Endodermal cell (in vitro differentiated cells): Measurements from ENCODE around the gene GSTO2. TPM values are rescaled to one million over a fixed set of nuclear protein-coding genes. Genes with fewer than 3 reads are reported as not detected.

Experiments
- DNase-seq: peaks from one replicate; pipeline ENCODE4 v3.0.0-alpha.2; 2017
- H3K27ac ChIP-seq: 2 replicates; pipeline ENCODE4 v1.5.1; 2013; ENCODE audit warnings: mild to moderate bottlenecking, low read depth, low read length, moderate library complexity
- H3K27me3 ChIP-seq: 2 replicates; pipeline ENCODE4 v1.6.1; 2013; ENCODE audit warnings: mild to moderate bottlenecking, low read length, moderate library complexity; ENCODE audit not compliant: insufficient read depth, control insufficient read depth, poor library complexity, severe bottlenecking
- H3K36me3 ChIP-seq: 2 replicates; pipeline ENCODE4 v1.7.0; 2013; ENCODE audit warnings: mild to moderate bottlenecking, low read length, moderate library complexity; ENCODE audit not compliant: control insufficient read depth, insufficient read depth
- H3K4me1 ChIP-seq: one replicate; pipeline ENCODE4 v1.7.0; 2013; ENCODE audit warnings: low read length; ENCODE audit not compliant: control insufficient read depth, insufficient read depth
- H3K4me3 ChIP-seq: 2 replicates; pipeline ENCODE4 v1.5.1; 2013; ENCODE audit warnings: mild to moderate bottlenecking, low read length, moderate library complexity
- H3K9ac ChIP-seq: 2 replicates; pipeline ENCODE4 v1.6.1; 2013; ENCODE audit warnings: mild to moderate bottlenecking, low read length, moderate library complexity; ENCODE audit not compliant: poor library complexity, severe bottlenecking; ENCODE audit errors: extremely low read depth
- H3K9me3 ChIP-seq: 2 replicates; pipeline ENCODE4 v1.6.1; 2013; ENCODE audit warnings: mild to moderate bottlenecking, low read length, moderate library complexity; ENCODE audit not compliant: control insufficient read depth
- H3K27ac Mint-ChIP-seq: 2 replicates; pipeline ENCODE4 v1.8.0; 2020; ENCODE audit warnings: mixed read lengths
- H3K27me3 Mint-ChIP-seq: 2 replicates; pipeline ENCODE4 v1.8.0; 2021; ENCODE audit warnings: mild to moderate bottlenecking, mixed read lengths; ENCODE audit not compliant: insufficient read depth
- H3K36me3 Mint-ChIP-seq: 2 replicates; pipeline ENCODE4 v1.8.0; 2020; ENCODE audit warnings: low read depth, mixed read lengths
- H3K4me1 Mint-ChIP-seq: 2 replicates; pipeline ENCODE4 v1.8.0; 2020; ENCODE audit warnings: mixed read lengths
- H3K4me3 Mint-ChIP-seq: 2 replicates; pipeline ENCODE4 v1.8.0; 2020; ENCODE audit warnings: mild to moderate bottlenecking, moderate library complexity, mixed read lengths
- H3K9me3 Mint-ChIP-seq: 2 replicates; pipeline ENCODE4 v1.8.0; 2020; ENCODE audit warnings: mild to moderate bottlenecking, mixed read lengths
- WGBS, 2 experiments: methylation state at CpG; one replicate each; pipeline versions ENCODE4 v1.1.5 to v1.1.7; 2013; ENCODE audit warnings: missing lambda C conversion rate in 2 of 2, mixed read lengths in 1 of 2; ENCODE audit not compliant: insufficient coverage in 1 of 2, insufficient read length in 1 of 2; 5-methylcytosine and 5-hydroxymethylcytosine counted together
- total RNA-seq, 2 donors: library from RNA; stranded (reverse); fragmentation: NEBNext Ultra II Directional in 1 of 2; extraction: Animal tissue kit (Norgen Biotek cat#: 25700) in 1 of 2; gene quantifications; 2 replicates in 1 of 2; 3 replicates in 1 of 2; pipeline ENCODE4 v1.2.1, GENCODE V29; 2021
- TF ChIP-seq, protein P1 (sequence below): fragments of 200-600 bp; sonication (generic); conservative IDR thresholded peaks from 2 replicates; pipeline ENCODE4 v1.5.0; 2021; ENCODE audit warnings: antibody characterized with exemption, mild to moderate bottlenecking

GSTO2 gene
- total RNA-seq, 2 donors from 2014 or later, result 17.8 to 18.8 TPM

- TF ChIP-seq, protein P1, sequence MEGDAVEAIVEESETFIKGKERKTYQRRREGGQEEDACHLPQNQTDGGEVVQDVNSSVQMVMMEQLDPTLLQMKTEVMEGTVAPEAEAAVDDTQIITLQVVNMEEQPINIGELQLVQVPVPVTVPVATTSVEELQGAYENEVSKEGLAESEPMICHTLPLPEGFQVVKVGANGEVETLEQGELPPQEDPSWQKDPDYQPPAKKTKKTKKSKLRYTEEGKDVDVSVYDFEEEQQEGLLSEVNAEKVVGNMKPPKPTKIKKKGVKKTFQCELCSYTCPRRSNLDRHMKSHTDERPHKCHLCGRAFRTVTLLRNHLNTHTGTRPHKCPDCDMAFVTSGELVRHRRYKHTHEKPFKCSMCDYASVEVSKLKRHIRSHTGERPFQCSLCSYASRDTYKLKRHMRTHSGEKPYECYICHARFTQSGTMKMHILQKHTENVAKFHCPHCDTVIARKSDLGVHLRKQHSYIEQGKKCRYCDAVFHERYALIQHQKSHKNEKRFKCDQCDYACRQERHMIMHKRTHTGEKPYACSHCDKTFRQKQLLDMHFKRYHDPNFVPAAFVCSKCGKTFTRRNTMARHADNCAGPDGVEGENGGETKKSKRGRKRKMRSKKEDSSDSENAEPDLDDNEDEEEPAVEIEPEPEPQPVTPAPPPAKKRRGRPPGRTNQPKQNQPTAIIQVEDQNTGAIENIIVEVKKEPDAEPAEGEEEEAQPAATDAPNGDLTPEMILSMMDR, result no peak
- Histone ChIP-seq H3K27ac (peak overlapping the region; percentile 99), H3K9ac (peak overlapping the region; percentile 38), H3K36me3 (peaks cover 5% of the 10 kb centered on the region), H3K27me3 (no peaks in the 10 kb centered on the region), H3K4me3 (peak overlapping the region; percentile 59), H3K9me3 (no peaks in the 10 kb centered on the region), H3K4me1 (peaks cover 45% of the 10 kb centered on the region)
- no peaks in the 10 kb centered on the region for H3K9me3 Mint-ChIP-seq
- WGBS, 2 experiments, result 46 to 52% methylated on average over 7 to 12 of the region's 15 CpGs
- peak; percentile 76 for DNase-seq
- H3K4me1 Mint-ChIP-seq, result peaks cover 72% of the 10 kb centered on the region
- H3K27ac Mint-ChIP-seq, result peak overlapping the region; percentile 90
- no peaks in the 10 kb centered on the region for H3K27me3 Mint-ChIP-seq
- H3K36me3 Mint-ChIP-seq, result peaks cover 8% of the 10 kb centered on the region
- peak overlapping the region; percentile 43 for H3K4me3 Mint-ChIP-seq
Measured at GRCh38 chr10:104328896-104329710, 60.1 kb downstream of the GSTO2 start.

DNA sequence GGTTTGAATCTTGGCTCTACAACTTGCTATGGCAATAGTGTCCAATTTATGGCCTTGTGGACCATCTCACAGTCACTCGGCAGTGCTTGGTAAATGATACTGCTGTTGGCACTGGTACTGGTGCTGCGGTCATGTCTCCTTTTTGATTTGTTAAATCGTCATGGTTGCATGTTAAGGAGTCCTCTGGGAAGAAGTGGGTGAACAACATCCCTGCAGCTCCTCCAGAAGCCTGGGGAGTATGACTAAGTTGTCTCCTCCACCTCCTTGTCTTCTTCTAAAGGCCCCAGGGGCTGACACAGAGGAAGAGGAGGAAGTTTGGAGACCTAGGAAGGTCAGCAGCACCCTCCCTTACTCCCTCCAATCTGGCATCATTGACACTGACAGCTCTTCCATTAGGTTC, 60.8 kb downstream of the GSTO2 start:
- TF ChIP-seq, protein P1, result no peak
- peak; percentile 50 for DNase-seq
- no peak overlapping the region for H3K4me3 ChIP-seq
- 83 to 88% methylated on average over 3 of the region's 3 CpGs for WGBS, 2 experiments
- peaks cover 4% of the 10 kb centered on the region for H3K36me3 ChIP-seq
- H3K27me3 Mint-ChIP-seq, result no peaks in the 10 kb centered on the region
- H3K27ac Mint-ChIP-seq, result no peak overlapping the region
- H3K4me3 Mint-ChIP-seq, result no peak overlapping the region
- peaks cover 8% of the 10 kb centered on the region for H3K36me3 Mint-ChIP-seq
- peaks cover 72% of the 10 kb centered on the region for H3K4me1 Mint-ChIP-seq
- H3K9me3 ChIP-seq, result no peaks in the 10 kb centered on the region
- no peak overlapping the region for H3K9ac ChIP-seq
- H3K4me1 ChIP-seq, result peaks cover 45% of the 10 kb centered on the region
- no peaks in the 10 kb centered on the region for H3K9me3 Mint-ChIP-seq
- H3K27ac ChIP-seq, result peak overlapping the region; percentile 99
- H3K27me3 ChIP-seq, result no peaks in the 10 kb centered on the region

DNA sequence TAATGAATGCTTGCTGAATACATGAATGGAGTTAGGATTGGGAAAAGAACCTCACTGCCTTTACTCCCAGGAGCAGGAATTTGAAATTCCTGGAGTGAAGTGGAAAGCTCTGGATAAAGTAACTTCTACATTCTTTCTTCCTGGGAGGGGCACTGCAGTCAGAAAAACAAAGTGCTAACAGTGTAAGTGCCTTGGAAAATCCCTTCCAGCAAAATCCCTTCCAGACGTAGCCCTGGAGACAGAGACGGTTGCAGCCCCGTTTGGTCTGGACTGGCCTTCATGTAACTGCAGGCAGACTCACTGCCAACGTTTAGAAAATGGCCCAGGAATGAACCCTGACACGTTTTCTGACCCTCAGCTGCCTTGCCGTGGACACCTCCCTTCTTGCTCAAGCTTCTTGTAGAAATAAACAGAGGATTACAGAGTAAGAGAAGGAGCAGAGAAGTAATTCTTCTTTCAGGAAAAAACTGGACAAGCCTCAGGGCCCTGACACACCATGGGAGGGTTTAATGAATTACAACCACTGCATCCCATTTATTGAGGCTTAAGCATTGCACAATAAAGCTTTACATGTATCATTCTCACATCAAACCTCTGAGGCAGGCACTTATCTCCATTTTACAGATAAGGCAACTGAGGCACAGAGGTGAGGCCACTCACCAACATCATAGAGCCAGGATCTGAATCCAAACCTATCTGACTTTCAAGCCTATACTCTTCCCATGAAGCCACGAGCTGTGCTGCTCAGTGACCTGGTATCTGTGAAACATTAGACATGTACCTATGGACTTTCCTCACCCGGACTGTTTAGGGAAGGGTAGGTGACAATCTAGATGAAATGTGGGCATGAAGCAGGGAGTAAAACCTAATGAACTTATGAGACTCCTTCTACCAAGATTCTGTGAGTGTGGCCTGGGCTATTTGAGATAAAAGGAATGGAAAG, 61.5 kb downstream of the GSTO2 start:
- H3K4me3 Mint-ChIP-seq, result no peak overlapping the region
- TF ChIP-seq, protein P1, result no peak
- H3K27ac Mint-ChIP-seq, result peak overlapping the region; percentile 81
- Histone ChIP-seq H3K9me3 (no peaks in the 10 kb centered on the region), H3K4me3 (peak overlapping the region; percentile 34), H3K4me1 (peaks cover 45% of the 10 kb centered on the region), H3K27me3 (no peaks in the 10 kb centered on the region), H3K9ac (peak overlapping the region; percentile 7), H3K36me3 (peaks cover 7% of the 10 kb centered on the region), H3K27ac (peak overlapping the region; percentile 99)
- peak; percentile 53 for DNase-seq
- H3K36me3 Mint-ChIP-seq, result peaks cover 5% of the 10 kb centered on the region
- H3K4me1 Mint-ChIP-seq, result peaks cover 75% of the 10 kb centered on the region
- no peaks in the 10 kb centered on the region for H3K27me3 Mint-ChIP-seq
- no peaks in the 10 kb centered on the region for H3K9me3 Mint-ChIP-seq
- 61 to 69% methylated on average over 5 to 8 of the region's 8 CpGs for WGBS, 2 experiments
